ENCODE data around the gene FCER2.

Gene FCER2

GRCh38 chr19:7672522-7672921 lies 29.4 kb downstream of the FCER2 start:
- H3K4me1 ChIP-seq: no peaks in the 10 kb centered on the region
- H3K27me3 ChIP-seq: peaks cover 56% of the 10 kb centered on the region
- H3K4me3 ChIP-seq (ENCODE audit: low read depth, low read length): no peak overlapping the region
- no peak for DNase-seq
- TF ChIP-seq CTCF (IDR thresholded peaks at IDR 0.05; ENCODE audit: low read depth, low read length): no peak
- no peaks in the 10 kb centered on the region for H3K9me3 ChIP-seq
- no peaks in the 10 kb centered on the region for H3K36me3 ChIP-seq

GRCh38 chr19:7670790-7671189 lies 31.1 kb downstream of the FCER2 start:
- no peak for TF ChIP-seq CTCF (IDR thresholded peaks at IDR 0.05; ENCODE audit: low read depth, low read length)
- Histone ChIP-seq H3K4me3 (ENCODE audit: low read depth, low read length) (no peak overlapping the region), H3K36me3 (no peaks in the 10 kb centered on the region), H3K4me1 (no peaks in the 10 kb centered on the region), H3K9me3 (no peaks in the 10 kb centered on the region), H3K27me3 (peaks cover 56% of the 10 kb centered on the region)
- DNase-seq: no peak

- H3K9me3 ChIP-seq: no peaks in the 10 kb centered on the region
- DNase-seq: no peak
- H3K36me3 ChIP-seq: no peaks in the 10 kb centered on the region
- H3K4me1 ChIP-seq: no peaks in the 10 kb centered on the region
- no peak for TF ChIP-seq CTCF (IDR thresholded peaks at IDR 0.05; ENCODE audit: low read depth, low read length)
- no peak overlapping the region for H3K4me3 ChIP-seq (ENCODE audit: low read depth, low read length)
- H3K27me3 ChIP-seq: peaks cover 59% of the 10 kb centered on the region
Measured at GRCh38 chr19:7670150-7670783, 31.7 kb downstream of the FCER2 start.

- Histone ChIP-seq H3K4me1 (no peaks in the 10 kb centered on the region), H3K27me3 (peaks cover 66% of the 10 kb centered on the region), H3K9me3 (no peaks in the 10 kb centered on the region), H3K4me3 (ENCODE audit: low read depth, low read length) (no peak overlapping the region), H3K36me3 (no peaks in the 10 kb centered on the region)
- no peak for DNase-seq
- TF ChIP-seq CTCF (IDR thresholded peaks at IDR 0.05; ENCODE audit: low read depth, low read length): no peak
Measured at GRCh38 chr19:7669641-7670040, 32.3 kb downstream of the FCER2 start.

GRCh38 chr19:7668842-7669241 lies 33.1 kb downstream of the FCER2 start, which contains the start of gene RETN:
TSS of gene RETN (plus strand) at chr19:7669049. CDS start at chr19:7669327, 278 bp downstream.
- no peaks in the 10 kb centered on the region for H3K4me1 ChIP-seq
- TF ChIP-seq CTCF (IDR thresholded peaks at IDR 0.05; ENCODE audit: low read depth, low read length): no peak
- H3K9me3 ChIP-seq: no peaks in the 10 kb centered on the region
- peaks cover 70% of the 10 kb centered on the region for H3K27me3 ChIP-seq
- no peak for DNase-seq
- no peaks in the 10 kb centered on the region for H3K36me3 ChIP-seq
- H3K4me3 ChIP-seq (ENCODE audit: low read depth, low read length): no peak within 1 kb of the TSS

GRCh38 chr19:7665076-7665475 lies 36.9 kb downstream of the FCER2 start:
- Histone ChIP-seq H3K4me3 (ENCODE audit: low read depth, low read length) (no peak overlapping the region), H3K27me3 (peaks cover 52% of the 10 kb centered on the region), H3K36me3 (no peaks in the 10 kb centered on the region), H3K4me1 (no peaks in the 10 kb centered on the region), H3K9me3 (no peaks in the 10 kb centered on the region)
- no peak for DNase-seq
- no peak for TF ChIP-seq CTCF (IDR thresholded peaks at IDR 0.05; ENCODE audit: low read depth, low read length)

Measured in BE2C (cell line).